Measurements from ENCODE around the gene GTPBP8.

GTPBP8 gene

DNA sequence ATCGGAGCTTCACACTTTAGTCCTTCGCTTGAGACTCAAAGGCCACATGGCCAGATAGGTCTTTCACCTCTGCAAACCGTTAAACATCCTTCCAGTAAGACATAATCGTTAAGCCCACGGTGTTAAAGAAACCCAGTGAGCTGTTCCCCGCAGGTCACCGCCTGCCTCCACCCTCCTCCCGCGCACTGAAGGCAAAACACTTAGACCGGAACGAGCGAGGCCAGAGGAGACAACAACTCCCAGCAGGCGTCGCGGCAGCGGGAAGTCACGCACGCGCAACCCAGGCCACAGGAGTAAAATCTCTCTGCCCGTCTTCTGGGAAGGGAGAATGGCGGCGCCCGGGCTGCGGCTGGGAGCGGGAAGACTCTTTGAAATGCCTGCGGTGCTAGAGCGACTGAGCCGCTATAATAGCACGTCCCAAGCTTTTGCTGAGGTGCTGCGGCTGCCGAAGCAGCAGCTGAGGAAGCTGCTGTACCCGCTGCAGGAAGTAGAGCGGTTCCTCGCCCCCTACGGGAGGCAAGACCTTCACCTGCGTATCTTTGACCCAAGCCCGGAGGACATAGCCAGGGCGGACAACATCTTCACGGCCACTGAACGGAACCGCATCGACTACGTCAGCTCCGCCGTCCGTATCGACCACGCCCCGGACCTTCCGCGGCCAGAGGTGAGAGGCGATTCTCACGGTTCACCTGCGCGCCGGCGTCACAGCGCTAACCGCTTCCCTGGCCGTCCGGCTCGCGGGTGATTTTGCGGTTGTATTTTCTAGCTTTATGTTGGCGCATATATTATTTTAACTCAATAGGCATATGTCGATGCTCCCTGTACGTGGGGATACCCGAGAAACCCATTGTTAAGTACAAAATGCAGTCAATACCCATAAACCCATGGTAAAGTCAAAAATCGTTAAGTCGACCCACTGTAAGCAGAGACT, at the start of gene GTPBP8:
Gene GTPBP8 (plus strand): TSS at position 313 of the 931 bp plus-strand sequence. CDS start 16 bp downstream, at position 329.
- peak; percentile 87 for DNase-seq

DNA sequence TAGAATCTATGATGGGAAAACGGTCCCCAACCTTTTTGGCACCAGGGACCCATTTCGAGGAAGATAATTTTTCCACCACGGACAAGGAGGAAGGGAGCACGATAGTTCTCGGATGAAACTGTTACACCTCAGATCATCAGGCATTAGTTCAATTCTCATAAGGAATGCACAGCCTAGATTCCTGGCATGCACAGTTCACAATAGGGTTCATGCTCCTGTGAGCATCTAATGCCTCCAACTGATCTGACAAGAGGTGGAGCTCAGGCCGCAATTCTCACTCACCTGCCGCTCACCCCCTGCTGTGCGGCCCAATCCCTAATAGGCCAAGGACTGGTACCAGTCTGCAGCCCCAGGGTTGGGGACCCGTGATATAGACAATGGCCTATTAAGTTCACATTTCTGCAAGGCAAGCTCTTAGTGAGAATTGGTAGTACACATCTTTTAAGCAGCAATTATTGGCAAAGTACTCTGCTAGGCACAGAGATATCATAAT, 42.4 kb upstream of the GTPBP8 start:
- DNase-seq, result no peak

DNA sequence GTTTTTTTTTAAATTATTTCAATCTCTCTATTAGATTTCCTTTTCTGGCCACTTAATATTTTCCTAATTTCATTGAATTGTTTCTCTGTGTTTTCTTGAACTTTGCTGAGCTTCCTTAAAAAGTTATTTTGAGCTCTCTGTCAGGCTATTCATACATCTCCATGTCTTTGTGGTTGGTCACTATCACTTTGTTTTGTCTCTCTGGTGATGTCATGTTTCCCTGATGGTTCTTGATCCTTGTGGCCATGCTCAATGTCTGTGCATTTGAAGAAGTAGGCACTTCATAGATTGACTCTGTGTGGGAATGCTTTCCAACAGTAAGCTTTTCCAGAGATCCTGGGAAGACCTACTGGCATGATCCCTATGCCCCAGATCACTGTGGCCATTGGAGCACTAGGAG, 34.4 kb upstream of the GTPBP8 start:
- no peak for DNase-seq

DNA sequence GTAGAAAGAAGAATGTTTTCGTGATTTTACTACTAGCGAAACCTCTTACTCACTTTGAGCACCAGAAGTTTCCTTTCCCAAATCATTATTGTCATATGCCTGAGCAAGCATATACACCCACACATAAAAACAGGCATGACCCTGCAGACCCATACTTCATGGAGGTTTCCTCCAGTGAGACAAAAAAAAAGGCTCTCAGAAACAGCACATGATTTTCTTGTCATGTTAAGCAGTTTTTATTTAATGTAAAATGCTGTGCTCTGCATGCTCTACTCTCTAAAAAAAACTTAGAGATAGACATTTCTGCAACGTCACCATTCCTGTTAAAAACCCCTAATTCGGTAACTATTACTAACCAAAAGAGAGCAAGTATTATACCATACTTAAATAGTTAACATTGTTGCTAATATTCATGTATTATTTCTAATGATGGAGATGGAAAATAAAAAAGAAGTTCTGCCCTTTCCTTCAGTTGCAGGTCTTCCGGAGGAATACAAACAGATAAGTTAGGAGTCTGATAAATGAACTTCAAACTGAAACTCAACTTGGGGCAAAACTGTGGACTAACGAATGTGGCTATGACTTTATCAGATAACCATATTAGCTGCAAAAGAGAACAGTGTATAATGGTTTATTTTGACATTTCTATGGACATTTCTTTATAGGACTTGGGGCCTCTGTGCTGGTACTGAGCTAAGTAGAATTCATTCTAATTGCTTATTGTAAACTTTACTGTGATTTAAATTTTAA, 31.8 kb upstream of the GTPBP8 start:
- DNase-seq, result no peak

DNA sequence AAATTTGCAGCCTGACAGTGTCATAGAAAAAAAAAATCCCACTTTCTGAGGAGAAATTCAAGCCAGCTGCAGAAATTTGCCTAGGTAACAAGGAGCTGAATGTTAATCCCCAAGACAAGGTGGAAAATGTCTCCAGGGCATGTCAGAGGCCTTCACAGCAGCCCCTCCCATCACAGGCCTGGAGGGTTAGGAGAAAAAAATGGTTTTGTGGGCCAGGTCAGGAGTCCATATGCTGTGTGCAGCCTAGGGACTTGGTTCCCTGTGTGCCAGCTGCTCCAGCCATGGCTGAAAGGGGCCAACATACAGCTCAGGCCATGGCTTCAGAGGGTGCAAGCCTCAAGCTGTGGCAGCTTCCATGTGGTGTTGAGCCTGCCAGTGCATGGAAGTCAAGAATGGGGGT, 27.1 kb upstream of the GTPBP8 start:
- DNase-seq, result no peak

DNA sequence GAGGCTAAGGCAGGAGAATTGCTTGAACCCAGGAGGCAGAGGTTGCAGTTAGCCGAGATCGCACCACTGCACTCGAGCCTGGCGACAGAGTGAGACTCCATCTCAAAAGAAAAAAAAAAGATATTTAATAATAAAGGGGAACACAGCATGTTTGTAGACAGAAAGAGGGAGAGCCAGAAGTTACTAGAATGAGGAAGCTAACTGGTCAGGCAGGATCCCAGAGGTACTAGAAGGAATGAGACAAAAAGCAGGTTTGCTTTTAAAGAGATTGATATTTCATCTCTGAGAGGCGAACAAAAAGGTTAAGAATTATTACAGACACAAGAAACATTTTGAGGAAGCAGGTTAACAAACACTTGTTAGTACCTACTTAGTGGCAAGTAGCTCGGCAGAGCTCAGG, 25.1 kb upstream of the GTPBP8 start:
- no peak for DNase-seq

DNA sequence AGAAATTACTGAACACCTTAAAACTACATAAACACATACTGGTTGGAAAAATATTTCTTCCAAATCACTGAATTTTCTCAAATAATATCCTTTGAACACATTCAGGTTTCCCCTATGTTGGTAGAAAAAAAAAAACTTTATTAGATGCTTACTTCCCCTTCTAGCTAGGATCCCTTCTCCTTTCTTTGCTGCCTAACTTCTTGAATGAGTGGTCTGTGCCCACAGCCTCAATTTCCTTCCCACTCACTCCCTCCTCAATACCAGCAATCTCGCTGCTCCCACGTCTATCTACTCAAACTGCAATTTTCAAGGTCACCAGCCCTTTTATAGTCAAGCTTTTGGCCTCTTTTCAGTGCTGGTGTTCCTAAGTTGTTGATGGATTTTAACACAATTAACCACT, 24.2 kb upstream of the GTPBP8 start:
- DNase-seq, result no peak

DNA sequence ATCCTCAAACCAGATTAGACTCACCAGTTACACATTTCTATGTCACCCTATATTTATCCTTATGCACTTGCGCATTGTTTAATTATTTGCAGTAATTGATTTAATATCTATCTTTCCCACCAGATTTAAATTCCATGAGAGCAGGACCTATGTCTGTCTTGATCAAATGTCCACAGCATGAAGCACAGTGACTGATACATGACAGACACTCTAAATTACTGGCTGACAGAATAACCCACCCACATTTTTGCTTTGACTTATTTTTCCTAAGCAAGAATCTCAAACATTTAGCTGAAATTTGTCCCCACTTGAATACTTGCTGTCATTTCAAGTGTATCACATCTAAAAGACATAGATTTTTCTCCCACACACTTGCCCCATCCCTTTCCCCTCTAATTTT, 23.4 kb upstream of the GTPBP8 start:
- no peak for DNase-seq

DNA sequence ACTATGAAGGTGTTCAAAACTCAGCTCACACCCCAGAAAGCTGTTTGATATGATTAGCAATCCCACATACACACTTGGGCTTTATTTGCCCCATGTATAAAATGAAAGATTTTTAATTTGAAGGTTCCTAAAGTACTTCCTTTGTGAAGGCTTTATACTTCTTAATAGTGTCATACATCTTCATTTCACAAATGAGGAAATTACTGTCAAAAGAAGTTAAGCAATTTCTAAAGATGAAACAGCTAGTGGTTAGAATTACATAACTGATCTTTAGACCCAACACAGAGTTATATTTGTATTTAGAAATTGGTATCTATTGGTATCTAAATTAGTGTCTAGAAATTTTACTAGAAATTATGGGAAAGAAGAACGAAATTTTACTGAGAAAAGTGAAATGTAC, 23.0 kb upstream of the GTPBP8 start:
- no peak for DNase-seq

DNA sequence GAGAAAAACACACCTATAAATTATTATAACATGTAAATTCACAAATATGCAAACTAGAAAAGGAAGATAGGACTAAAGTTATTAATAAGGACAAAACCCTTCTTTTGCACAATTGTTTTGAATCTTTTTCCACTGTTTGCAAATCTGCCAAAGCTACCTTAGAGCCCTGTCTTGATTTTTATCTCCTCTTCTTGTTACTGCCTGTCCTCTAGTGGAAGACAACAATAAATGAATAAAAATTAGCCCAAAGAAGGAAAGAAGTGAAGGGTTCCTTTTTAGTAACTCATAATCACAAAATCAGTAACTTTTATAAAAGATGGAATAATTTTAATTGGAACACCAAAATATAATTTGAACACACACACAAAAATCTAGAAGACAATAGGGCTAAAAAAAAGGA, 18.6 kb upstream of the GTPBP8 start:
- DNase-seq, result no peak

DNA sequence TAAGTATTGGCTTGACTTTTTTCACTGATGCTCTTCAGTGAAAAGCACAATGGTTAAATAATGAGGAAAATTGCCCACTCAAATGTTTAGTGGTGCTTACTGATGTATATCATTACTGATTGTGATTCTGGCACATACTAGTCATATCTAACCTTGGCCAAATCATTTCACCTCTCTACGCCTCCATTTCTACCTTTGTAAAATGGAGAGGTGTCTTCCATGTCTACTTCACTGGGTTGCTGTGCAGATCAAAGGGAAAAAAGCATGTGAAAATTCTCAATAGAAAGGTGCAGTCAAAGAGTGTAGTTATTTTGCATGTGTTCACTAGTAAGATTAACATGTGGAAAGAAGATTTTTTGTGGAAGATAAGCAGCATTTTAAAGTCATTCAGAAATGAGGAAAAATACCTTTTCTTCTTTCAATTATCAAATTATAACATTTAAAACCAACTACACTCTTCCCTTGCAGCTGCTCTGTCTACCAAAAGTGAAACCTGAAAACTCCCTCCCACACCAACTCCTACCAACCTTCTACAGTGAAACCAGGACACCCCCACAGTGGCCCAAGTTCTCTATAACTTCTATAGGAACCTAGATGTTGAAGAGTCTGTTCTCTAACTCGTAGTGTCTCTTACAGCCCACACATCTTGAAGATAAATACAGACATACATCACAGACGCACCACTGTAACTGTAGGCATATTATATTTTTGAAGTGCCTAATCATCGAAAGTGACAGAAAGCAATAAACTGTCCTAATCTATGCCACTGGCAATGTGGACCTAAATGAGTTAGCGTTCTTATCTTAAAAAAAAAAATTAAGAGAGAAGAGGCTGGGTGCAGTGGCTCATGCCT, 17.2 kb upstream of the GTPBP8 start:
- DNase-seq, result no peak

DNA sequence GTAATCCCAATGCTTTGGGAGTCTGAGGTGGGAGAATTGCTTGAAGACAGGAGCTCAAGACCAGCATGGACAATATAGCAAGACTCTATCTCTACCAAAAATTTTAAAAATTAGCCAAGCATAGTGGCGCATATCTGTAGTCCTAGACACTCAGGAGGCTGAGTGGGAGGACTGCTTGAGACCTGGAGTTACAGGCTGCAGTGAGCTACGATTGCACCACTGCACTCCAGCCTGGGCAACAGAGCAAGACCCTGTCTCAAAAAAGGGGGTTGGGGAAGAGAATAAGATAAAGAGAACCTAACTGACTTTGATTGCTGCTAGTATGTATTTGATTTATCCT, 16.6 kb upstream of the GTPBP8 start:
- DNase-seq, result no peak

DNA sequence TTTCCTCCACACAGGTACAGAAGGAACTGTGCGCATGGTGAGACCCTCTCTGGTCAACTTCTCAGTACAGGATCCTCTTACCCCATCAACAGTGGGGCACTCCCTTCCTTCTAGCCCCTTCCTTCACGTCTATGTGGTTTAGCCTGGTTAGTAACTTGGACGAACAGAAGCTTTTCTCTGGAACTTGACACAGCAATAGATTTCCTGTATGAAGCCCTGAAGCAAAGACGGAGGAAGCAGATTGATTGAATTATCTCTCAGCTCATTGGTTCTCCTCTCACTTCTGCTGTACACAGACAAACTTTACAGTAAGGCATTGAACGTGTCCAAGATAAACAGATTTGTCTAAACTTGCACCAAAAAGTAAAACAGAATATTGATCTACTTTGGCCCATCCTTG, 15.9 kb upstream of the GTPBP8 start, which contains the start of gene CD200R1:
Gene CD200R1 (minus strand): TSS at position 210 of the 400 bp plus-strand sequence. CDS start 246 bp downstream, outside the sequence.
- DNase-seq, result no peak

DNA sequence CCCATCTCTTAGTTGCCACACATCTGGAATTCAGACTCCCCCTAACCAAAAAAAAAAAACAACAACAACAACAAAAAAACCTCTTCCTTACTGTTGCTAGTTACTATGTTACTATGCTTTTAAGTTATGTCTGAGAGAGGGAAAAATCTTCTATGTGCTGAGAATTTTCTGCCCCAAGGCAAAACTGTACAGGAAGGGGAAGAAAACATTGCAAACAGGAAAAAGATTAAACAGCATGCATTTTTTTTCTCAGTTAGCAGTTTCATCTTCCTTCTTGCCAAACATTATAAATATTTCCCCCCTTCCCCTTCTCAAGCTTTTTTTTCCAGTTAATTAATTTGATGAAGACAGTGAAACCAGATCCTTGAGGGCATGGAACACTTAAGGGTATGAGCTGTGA, 14.8 kb upstream of the GTPBP8 start:
- no peak for DNase-seq

DNA sequence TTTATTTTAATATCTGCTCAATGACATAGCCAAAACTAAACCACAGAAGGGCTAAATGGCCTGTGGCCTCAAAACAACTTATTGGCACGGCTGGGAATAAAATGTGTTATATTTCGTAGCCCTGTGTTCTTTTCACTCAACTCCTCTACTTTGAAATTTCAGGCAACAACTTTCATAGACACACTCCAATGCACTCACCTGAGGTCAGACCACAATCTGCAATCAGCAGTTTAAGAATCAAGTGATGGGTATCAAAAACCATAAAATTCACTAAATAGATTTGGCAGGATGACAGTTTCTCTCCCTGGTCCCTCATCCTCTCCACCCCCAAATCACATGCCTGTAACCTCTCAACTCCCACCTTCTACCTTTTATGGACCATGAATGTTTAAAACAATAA, 13.8 kb upstream of the GTPBP8 start:
- no peak for DNase-seq

DNA sequence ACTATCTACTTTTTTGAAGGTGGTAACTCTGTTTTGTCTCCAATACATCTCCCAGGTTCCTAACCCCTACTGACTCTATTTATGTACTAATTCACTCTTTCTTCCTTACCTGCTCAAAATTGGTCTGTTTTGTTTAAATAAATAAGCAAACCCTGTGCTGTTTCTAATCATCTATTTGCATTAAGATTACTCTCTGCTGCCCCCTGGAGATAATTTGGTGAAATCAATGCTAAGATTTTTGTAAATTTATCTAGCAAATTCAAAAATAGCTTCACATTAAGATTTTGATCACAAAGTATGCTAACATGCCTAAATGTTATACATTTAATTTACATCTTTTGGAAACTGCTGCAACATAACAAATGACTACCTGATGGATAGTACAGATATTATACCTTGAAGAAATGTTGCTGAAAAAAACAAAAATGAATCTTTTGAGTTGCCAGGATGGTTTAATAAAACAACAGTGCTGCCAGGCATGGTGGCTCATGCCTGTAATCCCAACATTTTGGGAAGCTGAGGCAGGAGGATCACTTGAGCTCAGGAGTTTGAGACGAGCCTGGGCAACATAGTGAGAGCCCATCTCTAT, 11.4 kb upstream of the GTPBP8 start:
- DNase-seq, result no peak

DNA sequence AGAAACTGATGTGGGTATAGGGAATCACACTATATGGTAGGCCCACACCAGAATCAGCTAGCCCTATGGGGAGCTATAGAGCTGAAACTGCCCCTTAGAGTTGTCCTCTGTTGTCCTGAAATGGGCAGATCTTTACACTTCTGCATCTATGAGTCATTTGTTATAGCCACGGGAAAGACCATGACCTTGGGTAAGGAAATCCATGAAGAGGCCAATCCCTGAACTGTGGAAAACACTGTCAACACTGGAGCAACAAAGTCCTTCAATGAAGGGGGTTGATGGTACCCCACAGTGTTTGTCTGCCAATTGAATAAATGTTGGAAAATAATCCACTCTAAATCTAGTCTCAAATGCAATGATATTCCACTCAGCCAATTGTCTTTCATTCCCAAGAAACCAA, 10.7 kb upstream of the GTPBP8 start:
- no peak for DNase-seq

DNA sequence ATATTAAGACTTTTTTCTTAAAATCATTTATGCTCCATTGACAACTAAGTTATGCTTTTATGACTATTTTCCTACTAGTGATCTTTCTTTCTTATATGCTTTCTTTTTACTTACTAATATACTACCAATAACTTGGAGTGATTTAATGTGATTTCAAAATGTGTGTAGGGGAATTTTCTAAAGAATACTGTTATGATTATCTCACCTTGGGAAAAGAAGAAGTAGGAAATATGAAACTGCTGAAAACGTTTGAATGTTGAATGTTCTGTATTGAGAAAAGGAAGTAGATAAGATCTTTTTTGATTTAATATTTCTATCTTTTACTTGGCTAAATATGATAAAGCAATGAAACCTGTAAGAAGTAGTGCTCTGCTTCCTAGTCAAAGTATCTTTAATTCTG, 8.1 kb upstream of the GTPBP8 start:
- no peak for DNase-seq

DNA sequence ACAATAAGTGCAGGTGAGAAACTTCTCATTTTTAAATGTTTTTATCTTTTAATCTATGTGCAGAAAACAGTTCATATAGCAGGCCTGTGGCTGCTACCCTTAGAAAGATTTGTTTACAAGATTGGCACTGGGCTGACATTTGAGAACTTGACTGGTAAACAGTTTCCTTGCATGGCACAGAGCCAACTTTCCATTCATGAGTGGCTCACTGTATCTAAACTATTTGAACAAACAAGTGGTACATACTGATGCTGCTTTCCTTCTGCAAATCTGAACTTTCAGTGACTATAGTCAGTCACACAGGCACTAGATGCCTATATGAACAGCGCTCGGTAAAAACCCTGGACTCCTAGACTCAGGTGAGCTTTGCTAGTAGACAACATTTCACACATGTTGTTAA, 6.3 kb upstream of the GTPBP8 start:
- DNase-seq, result no peak

DNA sequence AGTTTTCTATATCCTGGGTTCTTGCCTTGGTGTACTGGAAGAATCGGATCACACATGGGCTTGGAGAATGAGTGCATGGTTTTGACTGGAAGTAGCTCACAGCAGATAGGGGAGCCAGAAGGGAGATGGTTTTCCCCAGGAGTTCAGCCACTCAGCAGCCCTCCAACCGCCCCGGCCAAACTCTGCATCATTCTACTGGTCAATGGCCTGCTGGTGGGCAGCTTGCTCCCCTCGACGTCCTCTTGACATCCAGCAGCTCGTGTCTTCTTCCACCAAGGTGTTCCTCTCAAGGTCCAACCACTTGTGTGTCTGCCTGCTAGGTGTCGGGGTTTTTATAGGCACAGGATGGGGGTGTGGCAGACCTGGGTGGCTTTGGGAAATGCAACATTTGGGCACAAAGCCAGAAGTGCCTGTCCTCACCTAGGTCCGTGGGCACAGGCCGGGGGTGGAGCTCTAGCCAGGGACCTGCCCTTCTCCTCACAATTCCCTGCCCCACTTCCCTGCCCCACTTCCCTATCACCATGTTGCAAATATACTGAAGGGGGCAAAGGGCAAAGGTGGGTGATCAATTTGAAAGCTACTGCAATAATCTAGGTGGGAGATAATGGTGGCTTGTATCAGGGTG, 3.0 kb upstream of the GTPBP8 start:
- DNase-seq, result no peak

DNA sequence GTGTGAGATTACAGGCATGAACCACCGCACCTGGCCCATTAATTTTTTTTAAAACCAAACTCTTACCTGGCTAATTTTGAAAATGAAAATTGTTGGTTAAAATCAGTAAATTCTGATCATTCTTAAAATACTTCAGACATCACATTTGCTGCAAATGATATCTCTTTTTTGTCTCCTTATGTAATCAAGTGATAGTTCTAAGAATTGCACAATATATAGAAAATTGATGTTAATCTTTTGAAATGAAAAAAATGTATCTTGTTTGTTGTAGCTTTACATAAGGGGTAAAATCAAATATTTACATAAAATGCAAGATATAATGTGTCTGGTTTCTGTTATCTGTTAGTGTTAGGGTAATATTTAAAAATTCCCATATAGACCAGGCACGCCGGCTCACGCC, 5.0 kb downstream of the GTPBP8 start:
- DNase-seq, result no peak

DNA sequence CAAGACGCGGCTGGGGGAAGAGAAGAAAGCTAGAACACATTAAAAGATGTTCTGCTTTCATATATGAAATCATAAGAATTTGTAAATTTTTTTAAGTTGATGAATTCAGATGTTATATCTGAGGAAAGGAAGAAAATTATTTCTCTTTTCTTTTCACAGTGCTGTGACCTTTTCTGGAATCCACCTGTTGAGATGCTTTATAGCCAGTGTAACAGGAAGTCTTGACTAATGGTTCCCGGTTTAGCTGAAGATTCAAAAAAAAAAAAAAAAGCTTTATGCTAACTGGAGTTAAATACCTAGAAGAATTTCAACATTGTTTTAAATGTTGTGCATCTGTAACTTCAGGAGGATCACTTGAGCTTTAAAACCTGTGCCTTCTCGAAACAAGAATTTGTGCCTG, 9.9 kb downstream of the GTPBP8 start:
- DNase-seq, result no peak

Measured in SHP77 treated with DMSO at 0.1 percent for 48 hours (cell line).